PC-3 (cell line): ENCODE data around the gene RPN1. TPM values are rescaled to one million over a fixed set of nuclear protein-coding genes. Genes with fewer than 3 reads are reported as not detected.
A peak's percentile ranks its signal among the peaks of the same experiment; 100 is the strongest.

Experiments used
- ATAC-seq: fragments of 200-7000 bp; cut with Tn5 transposase; 2 replicates; pipeline ENCODE4 v1.9.1; 2020; ENCODE audit warnings: mild to moderate bottlenecking, moderate library complexity
- BruUV-seq: library from RNA; stranded (reverse); fragments of 400-500 nt; replicated peaks from 2 replicates; lab custom pipeline; 2021; lab: Mats Ljungman, UMichigan
- CTCF ChIA-PET: fragments of 300-600 bp; sonication (Branson Sonifier 250); formaldehyde crosslinking; loops from one replicate; lab custom pipeline; 2022; ENCODE audit warnings: antibody characterized with exemption; lab: Charles Lee
- POLR2A ChIA-PET: fragments of 300-600 bp; sonication (Branson Sonifier 250); formaldehyde crosslinking; loops from one replicate; lab custom pipeline; 2022; ENCODE audit warnings: antibody characterized with exemption; ENCODE audit not compliant: unreplicated experiment; lab: Charles Lee
- DNase-seq: peaks from one replicate; pipeline ENCODE4 v3.0.0-alpha.2; 2015
- H2AFZ ChIP-seq: fragments of 300-600 bp; sonication (generic); 2 replicates; pipeline ENCODE4 v1.6.0; 2016; ENCODE audit warnings: antibody characterized with exemption, low read length
- H3F3A ChIP-seq: fragments of 300-600 bp; sonication (generic); one replicate; pipeline ENCODE4 v1.6.0; 2017; ENCODE audit warnings: antibody characterized with exemption, low read length, control low read depth, mild to moderate bottlenecking; ENCODE audit not compliant: unreplicated experiment
- H3K27ac ChIP-seq: fragments of 300-600 bp; sonication (generic); 2 replicates; pipeline ENCODE4 v1.5.1; 2016; ENCODE audit warnings: mild to moderate bottlenecking, low read length
- H3K27me3 ChIP-seq: fragments of 300-600 bp; sonication (generic); 2 replicates; pipeline ENCODE4 v1.6.1; 2016; ENCODE audit warnings: low read length, mixed read lengths
- H3K36me3 ChIP-seq: fragments of 300-600 bp; sonication (generic); 2 replicates; pipeline ENCODE4 v1.6.1; 2016; ENCODE audit warnings: low read depth, mixed run types, low read length, mixed read lengths
- H3K4me1 ChIP-seq: fragments of 300-600 bp; sonication (generic); 2 replicates; pipeline ENCODE4 v1.5.1; 2016; ENCODE audit warnings: low read length; ENCODE audit not compliant: insufficient read depth
- H3K4me2 ChIP-seq: fragments of 300-600 bp; sonication (generic); 2 replicates; pipeline ENCODE4 v1.6.0; 2016; ENCODE audit warnings: low read length
- H3K4me3 ChIP-seq: fragments of 300-600 bp; sonication (generic); 2 replicates; pipeline ENCODE4 v1.5.1; 2016; ENCODE audit warnings: mild to moderate bottlenecking, low read length, mixed read lengths
- H3K79me2 ChIP-seq: fragments of 300-600 bp; sonication (generic); 2 replicates; pipeline ENCODE4 v1.6.1; 2017; ENCODE audit warnings: low read length, mixed read lengths
- H3K9ac ChIP-seq: fragments of 300-600 bp; sonication (generic); 2 replicates; pipeline ENCODE4 v1.6.0; 2016; ENCODE audit warnings: mild to moderate bottlenecking, low read length
- H3K9me2 ChIP-seq: fragments of 300-600 bp; sonication (generic); replicated peaks from 2 replicates; pipeline ENCODE4 v1.6.1; 2016; ENCODE audit warnings: mixed run types, low read length, mixed read lengths
- H3K9me3 ChIP-seq: fragments of 300-600 bp; sonication (generic); 2 replicates; pipeline ENCODE4 v1.6.1; 2016; ENCODE audit warnings: low read length, mixed read lengths
- H4K20me1 ChIP-seq: fragments of 300-600 bp; sonication (generic); 2 replicates; pipeline ENCODE4 v1.6.1; 2016; ENCODE audit warnings: low read length, mixed read lengths
- CTCF ChIP-seq: fragments of 300-600 bp; sonication (generic); conservative IDR thresholded peaks from 2 replicates; pipeline ENCODE4 v1.5.1; 2017; ENCODE audit warnings: antibody characterized with exemption, low read depth, mild to moderate bottlenecking, low read length
- EZH2 ChIP-seq: fragments of 300-600 bp; sonication (generic); IDR thresholded peaks from one replicate; pipeline ENCODE4 v1.6.1; 2017; ENCODE audit warnings: antibody characterized with exemption, mild to moderate bottlenecking, low read length; ENCODE audit not compliant: unreplicated experiment
- EZH2phosphoT487 ChIP-seq: fragments of 300-600 bp; sonication (generic); IDR thresholded peaks from 2 replicates; pipeline ENCODE4 v1.6.1; 2018; ENCODE audit warnings: mild to moderate bottlenecking, antibody characterized with exemption, low read length, borderline replicate concordance
- intact Hi-C: fragments of 100-400 bp; cut with micrococcal nuclease; formaldehyde crosslinking; loops from 2 replicates; pipeline ENCODE4 v1.9.0; 2023
- total RNA-seq: library from RNA; depleted of rRNA; stranded (reverse); fragments of >200 nt; gene quantifications from 2 replicates; pipeline ENCODE4 v1.2.3, GENCODE V29; 2014

Gene RPN1
- total RNA-seq, 1 experiment from 2014 or later: 262 TPM

- no peak overlapping the region for H3K27ac ChIP-seq
- no peaks in the 10 kb centered on the region for H3K4me1 ChIP-seq
- H3K4me2 ChIP-seq: no peak overlapping the region
- H3F3A ChIP-seq: no peaks in the 10 kb centered on the region
- ATAC-seq (no peak), DNase-seq (no peak)
- no peak overlapping the region for H2AFZ ChIP-seq
- H3K9me3 ChIP-seq: no peaks in the 10 kb centered on the region
- BruUV-seq: no TSS peak
- intact Hi-C loops: no loop called here
- H3K27me3 ChIP-seq: no peaks in the 10 kb centered on the region
- peaks cover 40% of the 10 kb centered on the region for H3K36me3 ChIP-seq
- POLR2A ChIA-PET: no interaction called here
- no peak overlapping the region for H3K9ac ChIP-seq
- TF ChIP-seq CTCF (peak; percentile 64), EZH2phosphoT487 (no peak)
- no peaks in the 10 kb centered on the region for H4K20me1 ChIP-seq
- H3K4me3 ChIP-seq: no peak overlapping the region
- CTCF ChIA-PET: interaction anchor here (1.1 kb wide), 1 partner anchor 33 kb away, joined by 3 read pairs; the partner anchor contains the start of gene RPN1
- H3K79me2 ChIP-seq: no peaks in the 10 kb centered on the region
- H3K9me2 ChIP-seq: no peaks in the 10 kb centered on the region
Observed at GRCh38 chr3:128617557-128618397, 32.8 kb downstream of the RPN1 start.

- ChIA-PET CTCF (interaction anchor here (1.1 kb wide), 1 partner anchor 34 kb away, joined by 3 read pairs; the partner anchor contains the start of gene RPN1), POLR2A (no interaction called here)
- Histone ChIP-seq H3K4me2 (no peak overlapping the region), H2AFZ (no peak overlapping the region), H3K36me3 (peaks cover 38% of the 10 kb centered on the region), H3F3A (no peaks in the 10 kb centered on the region), H3K27ac (no peak overlapping the region), H3K9me3 (no peaks in the 10 kb centered on the region), H3K4me3 (no peak overlapping the region), H3K4me1 (no peaks in the 10 kb centered on the region), H3K27me3 (no peaks in the 10 kb centered on the region), H3K79me2 (no peaks in the 10 kb centered on the region), H4K20me1 (no peaks in the 10 kb centered on the region), H3K9ac (no peak overlapping the region), H3K9me2 (no peaks in the 10 kb centered on the region)
- no TSS peak for BruUV-seq
- no peak for DNase-seq
- TF ChIP-seq EZH2 (no peak), EZH2phosphoT487 (no peak), CTCF (no peak)
- intact Hi-C loops: no loop called here
- no peak for ATAC-seq
Observed at GRCh38 chr3:128617270-128617556, 33.4 kb downstream of the RPN1 start.

- no peaks in the 10 kb centered on the region for H3K27me3 ChIP-seq
- H3K27ac ChIP-seq: no peak overlapping the region
- DNase-seq (no peak), ATAC-seq (no peak)
- no peaks in the 10 kb centered on the region for H3K4me1 ChIP-seq
- H3K4me2 ChIP-seq: no peak overlapping the region
- ChIA-PET POLR2A (no interaction called here), CTCF (no interaction called here)
- H3K9me3 ChIP-seq: no peaks in the 10 kb centered on the region
- H3K9ac ChIP-seq: no peak overlapping the region
- no peak overlapping the region for H3K4me3 ChIP-seq
- no peak overlapping the region for H2AFZ ChIP-seq
- no TSS peak for BruUV-seq
- peaks cover 33% of the 10 kb centered on the region for H3K36me3 ChIP-seq
- no peak for TF ChIP-seq EZH2phosphoT487
- TF ChIP-seq EZH2: no peak
- no peak for TF ChIP-seq CTCF
- H3K79me2 ChIP-seq: no peaks in the 10 kb centered on the region
- intact Hi-C loops: no loop called here
- H4K20me1 ChIP-seq: no peaks in the 10 kb centered on the region
- H3K9me2 ChIP-seq: no peaks in the 10 kb centered on the region
- no peaks in the 10 kb centered on the region for H3F3A ChIP-seq
Observed at GRCh38 chr3:128616516-128617269, 33.9 kb downstream of the RPN1 start.
